GM19328 (cell line): Measurements from ENCODE around the gene FAM222B.
"Not testable (repeated sequence)": the region's sequence is repeated elsewhere in the genome, so short reads cannot be mapped to it uniquely, and the experiment has no call there.

ENCODE experiments used
- ATAC-seq: cut with Tn5 transposase; IDR thresholded peaks from one replicate; pipeline ENCODE4 v1.9.1; 2021; ENCODE audit warnings: mild to moderate bottlenecking, moderate library complexity; ENCODE audit not compliant: unreplicated experiment

Gene FAM222B, protein sequence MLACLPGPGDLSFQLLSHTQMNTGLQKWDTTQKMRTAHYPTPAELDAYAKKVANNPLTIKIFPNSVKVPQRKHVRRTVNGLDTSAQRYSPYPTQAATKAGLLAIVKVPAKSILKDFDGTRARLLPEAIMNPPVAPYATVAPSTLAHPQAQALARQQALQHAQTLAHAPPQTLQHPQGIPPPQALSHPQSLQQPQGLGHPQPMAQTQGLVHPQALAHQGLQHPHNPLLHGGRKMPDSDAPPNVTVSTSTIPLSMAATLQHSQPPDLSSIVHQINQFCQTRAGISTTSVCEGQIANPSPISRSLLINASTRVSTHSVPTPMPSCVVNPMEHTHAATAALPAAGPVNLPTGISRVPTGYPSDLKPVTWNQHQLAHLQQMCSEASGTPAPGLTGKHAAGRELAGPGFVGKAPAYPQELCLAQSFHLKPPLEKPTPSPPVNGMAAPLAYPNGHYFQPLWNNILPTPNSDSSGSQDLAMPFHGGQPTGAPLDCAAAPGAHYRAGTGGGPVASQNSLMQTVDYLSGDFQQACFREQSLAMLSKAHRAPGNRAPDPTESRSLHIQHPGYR

DNA sequence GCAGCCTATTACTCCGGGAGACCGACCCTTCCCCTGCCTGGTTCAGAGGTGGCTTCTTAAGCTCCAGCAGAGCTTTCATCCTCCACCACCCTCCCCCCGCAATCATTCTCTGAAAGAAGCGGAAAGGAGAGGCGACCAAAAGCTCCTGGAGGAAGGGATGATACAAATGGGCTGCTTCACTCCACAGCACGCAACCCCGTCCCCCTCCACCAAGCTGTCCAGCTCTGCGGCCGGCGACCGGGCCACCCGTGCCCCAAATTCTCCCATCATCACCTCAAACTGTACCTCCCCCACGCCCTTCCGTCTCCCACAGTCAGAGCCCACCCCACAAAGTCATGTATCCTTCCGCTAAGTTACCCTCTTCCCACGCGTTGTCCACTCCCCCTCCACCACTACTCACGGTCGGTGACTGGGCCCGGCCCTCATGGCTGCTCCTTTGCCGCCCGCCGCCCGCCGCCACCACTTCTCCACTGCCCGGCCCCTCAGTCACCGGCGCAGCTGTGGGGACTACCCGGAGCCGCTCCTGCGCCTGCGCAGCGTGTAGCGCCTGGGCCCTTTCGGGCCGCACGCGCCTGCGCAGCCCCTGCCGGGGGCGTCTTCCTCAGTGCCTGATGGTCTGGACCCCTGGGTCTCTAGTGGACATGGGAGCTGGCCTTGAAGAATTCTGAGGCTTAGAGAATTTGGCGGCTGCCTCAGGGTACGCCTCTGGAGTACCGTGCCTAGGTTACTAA, at the start of gene FAM222B:
TSS of gene FAM222B (minus strand) at position 509 of the 731 bp plus-strand sequence. CDS start 76,123 bp downstream, outside the sequence.
- peak; percentile 79 for ATAC-seq

DNA sequence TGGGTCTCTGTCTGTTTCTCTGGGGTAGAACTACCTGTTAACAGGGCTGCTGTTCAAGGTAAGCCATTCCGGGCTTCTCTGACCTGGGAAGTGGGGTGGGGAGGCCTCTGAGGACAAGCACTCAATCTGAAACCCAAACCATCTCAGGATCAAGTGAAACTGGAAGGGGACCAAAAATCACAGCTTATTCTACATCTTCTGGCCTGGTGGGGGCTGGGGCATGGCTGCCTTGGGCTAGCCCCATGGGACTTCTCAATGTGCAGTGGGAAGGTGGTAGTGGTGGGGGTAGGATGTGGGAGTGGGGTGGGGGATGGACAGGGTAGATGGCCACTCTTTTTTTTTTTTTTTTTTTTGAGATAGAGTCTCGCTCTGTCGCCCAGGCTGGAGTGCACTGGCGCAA, 49.4 kb upstream of the FAM222B start:
- ATAC-seq = no peak

DNA sequence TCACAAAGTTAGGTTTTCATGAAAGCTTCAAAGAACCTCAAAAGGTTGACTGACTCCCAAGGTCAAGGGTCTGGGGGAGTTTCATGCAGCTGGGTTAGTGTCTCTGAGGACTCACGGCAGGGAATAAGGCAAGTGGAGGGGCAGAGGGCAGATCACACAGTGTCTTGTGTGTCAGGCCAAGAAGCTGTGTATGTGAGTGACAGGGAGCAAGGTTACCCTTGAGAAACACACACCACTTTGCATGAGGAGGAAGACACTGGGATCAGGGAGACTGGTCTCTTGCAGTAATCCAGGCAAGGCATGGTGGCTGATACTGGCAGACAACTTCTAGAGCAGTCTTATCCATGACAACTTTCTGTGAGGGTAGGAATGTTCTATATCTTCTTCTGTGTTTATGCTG, 48.6 kb upstream of the FAM222B start:
- ATAC-seq = no peak

DNA sequence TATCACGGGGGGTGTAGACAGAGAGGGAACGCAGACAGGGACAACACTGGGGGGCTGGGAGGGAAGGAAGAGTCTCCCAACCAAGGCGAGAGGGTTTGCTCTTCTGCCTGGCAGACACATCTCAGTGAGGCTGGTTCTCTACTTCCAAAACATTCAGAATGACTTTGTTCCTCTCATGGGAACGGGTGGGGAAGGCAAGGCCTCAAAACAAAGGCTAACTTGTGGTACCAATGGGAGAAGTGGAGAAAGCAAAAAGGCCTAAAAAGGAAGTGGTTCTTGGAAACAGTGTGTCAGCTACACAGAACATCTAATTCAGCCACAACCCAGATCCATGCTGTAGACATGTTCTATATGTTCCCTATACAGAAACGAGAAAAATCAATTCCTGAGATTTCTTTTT, 47.4 kb upstream of the FAM222B start:
- ATAC-seq = no peak

DNA sequence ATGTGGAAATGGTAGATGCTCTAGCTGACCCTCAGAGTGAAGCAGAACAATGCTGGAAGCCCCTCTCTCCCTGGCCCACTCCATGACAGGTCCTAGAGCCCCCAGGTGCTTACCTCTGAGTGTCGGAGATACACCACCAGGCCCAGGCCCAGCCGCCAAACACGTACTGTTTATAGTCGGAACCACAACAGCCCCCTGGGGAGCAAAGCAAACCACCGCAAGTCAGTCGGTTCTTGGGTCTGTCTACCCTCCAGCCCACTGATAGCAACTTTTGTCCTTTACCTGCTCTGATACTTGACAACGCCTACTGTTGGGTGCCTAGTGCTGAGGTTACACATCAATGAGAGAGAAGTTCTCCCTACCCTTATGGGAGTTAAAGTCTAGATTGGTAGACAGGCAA, 46.2 kb upstream of the FAM222B start:
- ATAC-seq = no peak

DNA sequence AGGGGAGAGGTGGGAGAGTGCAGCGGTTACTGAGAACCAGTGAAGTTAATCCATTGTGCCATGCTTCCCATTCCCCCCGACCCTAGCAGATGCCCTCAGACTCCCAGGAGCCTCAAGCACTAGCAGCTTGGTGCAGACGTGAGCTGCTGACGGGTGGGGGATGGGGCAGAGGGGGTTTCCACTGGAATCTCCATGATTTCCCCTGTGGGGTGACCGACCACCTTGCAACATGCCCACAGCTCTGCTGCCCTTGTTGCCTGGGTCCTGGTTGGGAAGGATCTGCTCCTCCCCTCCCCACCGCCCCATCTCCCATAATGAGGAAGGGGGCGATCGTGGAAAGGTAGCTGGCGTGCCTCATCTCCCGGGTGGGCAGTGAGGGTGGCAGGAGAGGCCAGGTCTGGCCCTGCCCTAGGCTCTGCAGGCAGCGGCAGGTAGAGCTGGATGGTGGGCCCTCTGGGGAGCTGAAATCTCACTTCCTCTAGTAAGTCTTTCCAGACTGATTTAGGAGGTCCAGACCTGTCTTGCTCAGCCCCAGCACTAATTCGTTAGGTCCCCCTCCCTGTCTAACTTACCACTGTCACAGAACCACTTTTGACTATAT, 45.4 kb upstream of the FAM222B start:
- ATAC-seq = no peak

DNA sequence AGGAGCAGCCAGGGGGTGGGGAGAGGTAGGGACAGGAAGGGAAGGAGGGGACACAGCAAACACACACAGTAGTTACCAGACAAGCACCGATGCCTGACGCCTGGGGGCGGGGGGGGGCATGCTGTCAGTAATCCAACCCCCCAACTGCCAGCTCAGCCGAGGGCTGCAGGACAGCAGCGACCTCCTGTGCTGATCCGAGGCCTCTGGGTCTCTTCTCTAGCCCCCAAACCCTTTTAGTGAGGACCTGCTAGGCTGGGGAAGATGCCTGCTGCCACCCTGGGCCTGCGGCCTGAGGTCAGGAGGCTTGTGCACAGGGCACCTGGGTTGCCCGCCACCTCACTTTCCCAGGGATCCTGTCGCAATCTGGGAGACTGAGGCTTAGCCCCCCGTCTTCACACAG, 43.4 kb upstream of the FAM222B start:
- ATAC-seq = no peak

DNA sequence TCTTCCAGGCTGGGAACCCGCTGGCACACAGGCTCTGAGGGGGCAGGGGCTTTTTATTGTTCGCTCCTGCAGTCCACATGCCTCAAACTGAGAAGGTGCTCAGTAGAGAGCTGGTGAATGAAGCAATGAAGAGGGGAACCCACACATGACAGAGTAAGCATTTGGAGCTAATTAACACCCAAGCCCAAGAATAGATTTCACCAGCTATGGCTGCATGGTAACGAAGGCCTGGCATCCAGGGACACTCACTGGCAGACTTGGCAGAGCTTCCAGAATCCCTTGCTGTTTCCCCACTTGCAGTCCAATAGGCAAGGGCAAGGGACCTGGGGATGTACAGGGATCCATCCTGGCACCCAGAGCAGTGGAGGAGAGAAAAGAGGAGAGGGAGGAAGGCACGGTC, 42.8 kb upstream of the FAM222B start:
- no peak for ATAC-seq

DNA sequence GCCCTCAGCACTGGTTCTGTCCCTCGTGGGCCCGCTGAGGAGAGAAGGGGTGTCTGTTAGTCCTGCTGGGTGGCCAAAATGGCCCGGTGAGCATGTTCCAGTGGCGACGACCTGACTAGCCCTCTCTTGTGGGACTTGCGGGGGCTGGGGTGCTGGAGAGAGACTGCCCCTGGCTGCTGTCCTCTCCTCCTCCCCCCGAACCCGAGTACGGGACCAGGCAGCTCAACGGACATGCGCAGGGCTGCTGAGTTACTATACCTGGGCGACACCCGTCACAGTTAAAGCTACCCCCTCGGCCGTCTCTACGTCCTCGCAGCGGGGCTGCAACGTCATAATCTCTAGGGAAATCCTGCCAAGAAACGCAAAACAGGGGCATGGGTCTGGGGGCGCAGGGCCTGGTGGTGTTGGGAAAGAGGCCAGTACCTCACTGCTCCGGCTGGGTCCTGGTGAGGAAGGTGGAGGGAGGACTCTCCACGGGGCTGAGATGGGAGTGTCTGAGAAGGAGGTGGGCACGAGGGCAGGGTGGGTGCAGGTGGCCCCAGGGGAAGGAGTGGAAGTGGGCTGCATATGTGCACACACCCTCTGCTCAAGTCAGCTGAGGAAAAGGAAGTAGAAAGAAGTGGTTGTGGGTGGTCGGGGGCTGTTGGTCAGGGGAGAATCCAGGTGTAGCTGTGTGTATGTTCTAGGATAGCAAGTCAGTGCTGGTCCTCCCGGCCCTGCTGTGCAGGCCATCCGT, 41.5 kb upstream of the FAM222B start:
- no peak for ATAC-seq

DNA sequence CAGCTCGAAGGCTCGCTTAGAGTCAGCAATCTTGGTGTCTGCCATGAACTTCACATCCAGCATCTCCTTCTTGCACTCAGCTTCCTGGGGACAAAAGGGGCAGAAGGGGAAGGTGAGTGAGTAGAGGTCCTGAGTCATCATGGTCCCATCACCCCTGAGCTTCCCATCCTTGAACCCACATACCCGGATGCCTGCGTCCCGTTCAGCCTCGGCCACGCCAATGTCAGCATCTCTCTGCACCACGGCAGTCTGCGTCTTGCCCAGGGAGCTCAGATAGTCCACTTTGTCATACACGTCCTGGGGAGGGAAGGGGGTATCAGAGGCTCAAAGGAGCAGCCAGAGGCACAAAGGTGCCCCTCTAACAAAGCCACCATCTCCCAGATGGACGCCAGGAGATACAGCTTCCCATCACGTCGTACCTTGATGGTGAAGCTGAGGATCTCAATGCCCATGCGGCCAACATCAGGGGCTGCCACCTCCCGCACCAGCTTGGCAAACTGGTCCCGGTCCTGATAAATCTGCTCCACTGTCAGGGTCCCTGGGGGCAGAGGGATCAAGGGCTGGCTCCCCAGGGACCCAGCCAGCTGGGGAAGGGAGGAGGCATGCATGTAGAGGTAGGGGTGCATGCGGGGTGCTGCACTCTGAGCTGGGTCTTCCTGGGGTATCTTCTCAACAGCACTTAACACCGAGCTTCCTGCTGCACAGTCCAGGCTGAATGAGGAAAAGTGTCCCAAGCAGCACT, 39.7 kb upstream of the FAM222B start:
- no peak for ATAC-seq

DNA sequence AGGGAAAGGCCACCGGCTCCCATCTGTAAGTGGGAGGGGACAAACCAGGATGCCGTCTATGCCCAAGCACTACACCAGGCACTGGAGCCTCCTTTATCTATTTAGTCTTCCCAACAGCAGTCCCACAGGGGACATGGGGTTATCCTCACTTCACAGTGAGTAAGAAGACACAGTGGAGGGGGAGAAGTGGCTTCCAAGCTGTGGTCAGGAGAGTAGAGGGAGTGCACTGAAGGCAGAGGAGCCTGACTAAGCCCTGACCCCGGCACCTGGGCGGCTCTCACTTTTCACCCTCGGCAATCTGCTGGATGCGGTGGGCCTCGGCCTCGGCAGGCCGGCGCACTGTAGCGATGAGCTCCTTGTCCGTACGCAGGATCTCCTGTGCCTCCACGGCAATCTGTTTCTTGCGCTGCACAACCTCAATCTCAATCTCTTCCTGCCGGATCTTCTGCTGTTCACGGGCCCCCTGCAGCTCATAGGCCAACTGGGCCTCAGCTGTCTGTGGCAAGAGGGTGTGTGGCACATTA, 39.0 kb upstream of the FAM222B start:
- ATAC-seq = no peak

DNA sequence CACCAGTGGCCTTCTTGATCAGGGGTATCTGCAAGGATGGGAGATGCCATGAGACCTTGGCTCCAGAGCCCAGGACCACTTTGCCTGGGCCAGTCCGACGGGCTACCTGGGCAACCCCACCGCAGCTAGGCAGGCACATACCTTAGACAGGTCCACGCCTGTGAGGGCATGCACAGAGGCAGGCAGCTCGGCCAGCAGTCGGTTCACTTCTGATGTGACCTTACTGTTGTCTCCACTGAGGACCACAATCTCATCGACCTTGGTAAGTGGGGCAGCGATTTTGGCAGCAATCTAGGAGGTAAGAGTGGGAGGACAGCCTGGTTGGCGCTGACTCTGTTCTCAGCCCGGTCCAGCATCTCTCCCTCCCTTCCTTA, 38.0 kb upstream of the FAM222B start:
- ATAC-seq = no peak

DNA sequence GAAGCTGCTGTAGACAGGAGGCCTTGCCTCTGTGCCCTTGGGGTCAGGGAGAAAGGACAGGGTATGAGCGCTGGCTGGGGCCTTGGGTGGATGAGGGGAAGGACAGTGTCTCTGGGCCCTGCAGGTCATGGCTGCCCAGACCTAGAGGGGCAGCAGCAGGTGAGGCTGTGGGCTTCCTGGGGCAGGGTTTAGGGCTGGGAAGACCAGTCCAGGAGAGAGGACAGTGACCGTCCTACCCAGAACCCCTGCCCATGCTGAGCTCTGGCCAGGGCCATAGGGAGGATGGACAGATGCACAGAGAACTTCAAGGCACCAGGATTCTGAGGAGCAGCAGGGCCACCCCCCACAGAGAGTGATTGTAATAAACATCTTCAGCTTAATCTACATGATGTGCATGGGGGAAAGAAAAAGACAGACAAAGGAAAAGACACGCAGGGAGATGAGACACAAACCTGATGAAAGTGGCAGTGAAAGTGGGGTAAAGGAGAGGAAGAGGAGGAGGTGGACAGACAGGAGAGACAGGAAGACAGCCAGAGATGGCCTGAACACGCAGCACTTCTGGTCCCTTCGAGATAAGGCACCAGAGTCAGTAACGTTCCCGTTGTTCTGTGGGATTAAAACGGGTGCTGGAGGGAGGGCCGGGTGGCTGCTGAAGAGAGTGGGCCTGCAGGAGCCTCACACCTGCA, 37.4 kb upstream of the FAM222B start:
- no peak for ATAC-seq

DNA sequence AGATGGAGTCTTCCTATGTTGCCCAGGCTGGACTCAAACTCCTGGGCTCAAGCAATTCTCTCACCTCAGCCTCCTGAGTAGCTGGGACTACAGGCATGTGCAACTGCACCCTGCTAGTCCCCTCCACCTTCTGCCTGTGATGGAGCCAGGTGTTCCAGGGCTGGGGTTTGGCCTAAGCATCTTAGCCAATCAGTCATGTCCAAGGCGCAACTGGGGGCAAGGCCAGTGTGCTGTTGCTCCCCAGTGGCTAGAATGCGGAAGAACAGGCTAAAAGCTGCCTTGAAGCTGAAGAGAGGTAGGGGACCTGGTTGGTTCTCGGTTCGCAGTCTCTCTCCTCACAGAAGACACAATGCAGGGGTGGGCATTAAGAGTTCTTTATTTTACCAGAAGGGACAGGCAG, 36.4 kb upstream of the FAM222B start:
- ATAC-seq = no peak

DNA sequence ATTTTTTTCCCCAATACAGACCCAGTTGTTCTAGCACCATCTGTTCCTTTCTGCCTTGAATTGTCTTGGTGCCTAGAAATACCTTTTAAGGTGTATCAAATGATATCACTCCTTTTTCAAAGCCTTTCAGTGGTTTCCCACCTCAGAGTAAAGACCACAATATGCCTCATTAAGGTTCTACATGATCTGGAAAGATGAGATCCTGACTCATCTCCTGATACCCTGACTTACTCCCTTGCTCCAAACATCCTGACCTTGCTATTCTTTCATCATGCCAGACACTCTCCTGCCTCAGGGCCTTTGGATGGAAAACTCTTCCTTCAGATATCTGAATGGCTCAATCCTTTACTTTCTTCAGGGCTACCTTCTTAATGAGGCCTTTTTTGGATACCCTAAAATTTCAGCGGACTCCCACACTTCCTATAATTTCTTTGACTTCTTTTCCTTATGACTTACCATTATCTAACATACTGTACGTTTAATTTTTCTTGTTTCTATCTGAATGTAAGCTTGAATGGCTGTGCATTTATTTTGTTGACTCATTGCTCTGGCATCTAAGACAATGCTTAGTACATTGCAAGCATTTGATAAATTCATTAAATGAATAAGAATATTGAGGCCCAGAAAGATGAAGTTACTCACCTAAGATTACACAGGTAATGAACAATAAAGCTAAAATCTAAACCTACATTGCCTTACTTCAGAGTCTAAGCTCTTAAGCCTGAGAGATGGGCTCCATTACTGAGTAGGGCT, 35.7 kb upstream of the FAM222B start:
- no peak for ATAC-seq

DNA sequence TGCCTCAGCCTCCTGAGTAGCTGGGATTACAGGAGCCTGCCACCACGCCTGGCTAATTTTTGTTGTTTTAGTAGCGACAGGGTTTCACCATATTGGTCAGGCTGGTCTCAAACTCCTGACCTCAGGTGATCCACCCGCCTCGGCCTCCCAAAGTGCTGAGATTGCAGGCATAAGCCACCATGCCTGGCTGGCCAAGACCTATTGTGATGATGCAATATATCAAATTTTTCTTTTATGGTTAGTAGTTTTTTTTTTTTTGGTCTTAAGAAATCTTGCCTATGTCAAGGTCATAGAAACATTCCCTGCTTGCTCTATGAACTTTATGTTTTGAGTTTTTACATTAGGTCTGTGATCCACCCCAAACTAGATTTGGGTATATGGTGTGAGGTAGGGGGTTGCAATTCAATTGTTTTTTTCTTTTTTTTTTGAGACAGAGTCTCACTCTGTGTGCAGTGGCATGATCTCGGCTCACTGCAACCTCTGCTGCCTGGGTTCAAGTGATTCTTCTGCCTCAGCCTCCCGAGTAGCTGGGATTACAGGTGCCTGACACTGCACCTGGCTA, 34.6 kb upstream of the FAM222B start:
- ATAC-seq = not testable (repeated sequence)

DNA sequence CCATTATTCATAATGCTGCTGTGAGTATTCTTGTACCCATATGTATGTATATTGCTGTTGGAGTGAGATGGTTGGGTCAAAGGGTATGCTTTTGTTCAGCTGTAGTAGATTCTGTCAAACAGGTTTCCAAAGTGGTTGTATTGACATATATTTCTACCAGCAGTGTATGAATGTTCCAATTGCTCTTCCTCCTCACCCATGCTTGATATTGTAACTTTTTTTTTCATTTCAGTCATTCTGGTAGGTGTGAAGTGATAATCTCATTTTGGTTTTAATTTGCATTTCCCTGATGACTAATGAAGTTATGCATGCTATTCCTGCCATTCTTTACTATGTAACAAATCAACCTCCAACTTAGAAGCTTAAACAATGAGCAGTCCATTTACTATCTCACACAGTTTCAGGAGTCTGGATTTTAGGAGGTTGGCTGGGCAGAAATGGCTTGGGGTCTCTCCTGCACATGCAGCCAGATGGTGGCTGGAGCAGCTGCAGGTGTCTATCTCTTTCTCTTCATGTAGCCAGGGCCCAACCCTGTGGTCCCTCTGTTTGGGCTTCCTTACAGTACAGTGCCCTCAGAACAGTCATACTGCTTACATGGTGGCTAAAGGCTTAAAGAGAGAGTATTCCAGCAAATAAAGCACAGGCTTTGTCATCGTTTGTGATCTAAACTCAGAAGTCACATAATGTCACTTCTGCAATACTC, 33.4 kb upstream of the FAM222B start:
- ATAC-seq = no peak

DNA sequence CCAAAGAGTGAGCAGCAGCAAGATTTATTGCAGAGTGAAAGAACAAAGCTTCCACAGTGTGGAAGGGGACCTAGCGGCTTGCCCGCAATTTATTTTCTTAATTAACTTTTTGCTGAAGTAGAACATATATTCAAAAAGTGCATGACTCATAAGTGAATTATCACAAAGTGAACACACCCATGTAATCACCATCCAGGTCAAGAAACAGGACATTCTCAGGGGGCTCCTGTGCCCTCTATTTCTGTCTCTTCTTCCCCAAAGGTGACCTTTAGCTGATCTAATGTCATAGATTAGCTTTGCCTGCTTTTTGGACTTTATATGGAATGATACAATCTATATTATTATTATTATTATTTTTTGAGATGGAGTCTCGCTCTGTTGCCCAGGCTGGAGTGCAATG, 32.2 kb upstream of the FAM222B start:
- no peak for ATAC-seq
